GM23338 (cell line): ENCODE measurements around the gene TFIP11.

Experiments
- CREB1 ChIP-seq: fragments of 250-450 bp; sonication (Bioruptor Pico); IDR thresholded peaks from 2 replicates; pipeline ENCODE4 v1.5.0; 2020; ENCODE audit warnings: low read depth, mild to moderate bottlenecking, moderate library complexity
- TF ChIP-seq, protein P1 (sequence below), 2 experiments: fragments of 200-600 bp in 1 of 2; sonication (generic) in 1 of 2; conservative IDR thresholded peaks; 2 replicates each; pipeline versions ENCODE4 v1.5.1 to v1.6.1; 2016 to 2017; ENCODE audit warnings: antibody characterized with exemption in 2 of 2, low read depth in 2 of 2, mild to moderate bottlenecking in 2 of 2, moderate library complexity in 1 of 2

DNA sequence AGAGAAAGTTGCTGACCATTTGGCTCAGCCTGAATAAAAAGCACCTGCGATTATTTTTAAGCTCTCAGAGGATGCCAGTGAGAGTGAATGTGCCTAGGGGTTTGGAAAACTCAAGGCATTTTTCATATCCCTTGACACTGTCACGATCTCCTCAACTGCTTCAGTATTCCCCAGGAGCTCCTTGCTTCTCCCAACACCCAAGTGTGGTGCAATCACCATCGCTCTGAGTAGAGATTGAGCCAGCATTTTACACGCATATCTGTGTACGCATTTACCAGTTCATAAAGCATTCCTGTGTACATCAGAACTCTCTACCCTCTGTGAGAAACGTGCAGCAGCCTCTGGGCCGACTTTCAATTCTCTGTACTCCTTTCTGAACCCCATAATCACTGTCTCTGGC, 27.3 kb downstream of the TFIP11 start:
- TF ChIP-seq, protein P1, sequence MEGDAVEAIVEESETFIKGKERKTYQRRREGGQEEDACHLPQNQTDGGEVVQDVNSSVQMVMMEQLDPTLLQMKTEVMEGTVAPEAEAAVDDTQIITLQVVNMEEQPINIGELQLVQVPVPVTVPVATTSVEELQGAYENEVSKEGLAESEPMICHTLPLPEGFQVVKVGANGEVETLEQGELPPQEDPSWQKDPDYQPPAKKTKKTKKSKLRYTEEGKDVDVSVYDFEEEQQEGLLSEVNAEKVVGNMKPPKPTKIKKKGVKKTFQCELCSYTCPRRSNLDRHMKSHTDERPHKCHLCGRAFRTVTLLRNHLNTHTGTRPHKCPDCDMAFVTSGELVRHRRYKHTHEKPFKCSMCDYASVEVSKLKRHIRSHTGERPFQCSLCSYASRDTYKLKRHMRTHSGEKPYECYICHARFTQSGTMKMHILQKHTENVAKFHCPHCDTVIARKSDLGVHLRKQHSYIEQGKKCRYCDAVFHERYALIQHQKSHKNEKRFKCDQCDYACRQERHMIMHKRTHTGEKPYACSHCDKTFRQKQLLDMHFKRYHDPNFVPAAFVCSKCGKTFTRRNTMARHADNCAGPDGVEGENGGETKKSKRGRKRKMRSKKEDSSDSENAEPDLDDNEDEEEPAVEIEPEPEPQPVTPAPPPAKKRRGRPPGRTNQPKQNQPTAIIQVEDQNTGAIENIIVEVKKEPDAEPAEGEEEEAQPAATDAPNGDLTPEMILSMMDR (conservative IDR thresholded peaks at IDR 0.05; ENCODE audit: low read depth in 2 of 2) = no peak
- no peak for TF ChIP-seq CREB1 (CRISPR knock-in tag)
